Measurements from ENCODE around the gene KCNQ4.

KCNQ4 gene

GRCh38 chr1:40844887-40845878, 61.6 kb downstream of the KCNQ4 start:
- 86 to 96% methylated on average over 3 to 4 of the region's 9 CpGs for WGBS, 2 experiments (ENCODE audit: insufficient coverage in 2 of 2)

GRCh38 chr1:40845895-40846294, 62.3 kb downstream of the KCNQ4 start:
- H3K36me3 ChIP-seq (ENCODE audit: control insufficient read depth, insufficient read depth, low read length): no peaks in the 10 kb centered on the region
- no peak overlapping the region for H3K27ac ChIP-seq (ENCODE audit: low read depth, low read length, severe bottlenecking)
- peaks cover 5% of the 10 kb centered on the region for H3K4me1 ChIP-seq (ENCODE audit: control insufficient read depth, insufficient read depth, low read length, poor library complexity, severe bottlenecking)
- H3K9me3 ChIP-seq (ENCODE audit: control insufficient read depth, low read length): peaks cover 9% of the 10 kb centered on the region
- WGBS, 2 experiments (ENCODE audit: insufficient coverage in 2 of 2): no CpG with 5 or more reads among the region's 1 CpG
- no peak overlapping the region for H3K4me3 ChIP-seq (ENCODE audit: extremely low read depth, insufficient read depth, low read length, poor library complexity, severe bottlenecking)

More at GRCh38 chr1:40844887-40845878, 61.6 kb downstream of the KCNQ4 start:
- no peaks in the 10 kb centered on the region for H3K36me3 ChIP-seq (ENCODE audit: control insufficient read depth, insufficient read depth, low read length)
- H3K4me3 ChIP-seq (ENCODE audit: extremely low read depth, insufficient read depth, low read length, poor library complexity, severe bottlenecking): no peak overlapping the region
- no peak overlapping the region for H3K27ac ChIP-seq (ENCODE audit: low read depth, low read length, severe bottlenecking)
- peaks cover 5% of the 10 kb centered on the region for H3K4me1 ChIP-seq (ENCODE audit: control insufficient read depth, insufficient read depth, low read length, poor library complexity, severe bottlenecking)
- H3K9me3 ChIP-seq (ENCODE audit: control insufficient read depth, low read length): peaks cover 9% of the 10 kb centered on the region

- Histone ChIP-seq H3K27ac (ENCODE audit: low read depth, low read length, severe bottlenecking) (peak overlapping the region; percentile 65), H3K9me3 (ENCODE audit: control insufficient read depth, low read length) (peaks cover 9% of the 10 kb centered on the region), H3K36me3 (ENCODE audit: control insufficient read depth, insufficient read depth, low read length) (no peaks in the 10 kb centered on the region), H3K4me1 (ENCODE audit: control insufficient read depth, insufficient read depth, low read length, poor library complexity, severe bottlenecking) (peaks cover 5% of the 10 kb centered on the region), H3K4me3 (ENCODE audit: extremely low read depth, insufficient read depth, low read length, poor library complexity, severe bottlenecking) (no peak overlapping the region)
- 94 to 95% methylated on average over 5 of the region's 6 CpGs for WGBS, 2 experiments (ENCODE audit: insufficient coverage in 2 of 2)
These were observed 63.6 kb downstream of the KCNQ4 start for GRCh38 chr1:40847023-40847745.

GRCh38 chr1:40848530-40849189, 65.1 kb downstream of the KCNQ4 start:
- no peaks in the 10 kb centered on the region for H3K9me3 ChIP-seq (ENCODE audit: control insufficient read depth, low read length)
- no peak overlapping the region for H3K4me3 ChIP-seq (ENCODE audit: extremely low read depth, insufficient read depth, low read length, poor library complexity, severe bottlenecking)
- H3K27ac ChIP-seq (ENCODE audit: low read depth, low read length, severe bottlenecking): no peak overlapping the region
- no peaks in the 10 kb centered on the region for H3K36me3 ChIP-seq (ENCODE audit: control insufficient read depth, insufficient read depth, low read length)
- H3K4me1 ChIP-seq (ENCODE audit: control insufficient read depth, insufficient read depth, low read length, poor library complexity, severe bottlenecking): peaks cover 5% of the 10 kb centered on the region
- 50 to 54% methylated on average over 4 of the region's 6 CpGs for WGBS, 2 experiments (ENCODE audit: insufficient coverage in 2 of 2)

GRCh38 chr1:40849801-40850592, 66.4 kb downstream of the KCNQ4 start:
- no peaks in the 10 kb centered on the region for H3K36me3 ChIP-seq (ENCODE audit: control insufficient read depth, insufficient read depth, low read length)
- no peak overlapping the region for H3K27ac ChIP-seq (ENCODE audit: low read depth, low read length, severe bottlenecking)
- H3K4me1 ChIP-seq (ENCODE audit: control insufficient read depth, insufficient read depth, low read length, poor library complexity, severe bottlenecking): peaks cover 5% of the 10 kb centered on the region
- WGBS, 2 experiments (ENCODE audit: insufficient coverage in 2 of 2): 31% methylated on average over 9 to 10 of the region's 12 CpGs
- no peaks in the 10 kb centered on the region for H3K9me3 ChIP-seq (ENCODE audit: control insufficient read depth, low read length)
- no peak overlapping the region for H3K4me3 ChIP-seq (ENCODE audit: extremely low read depth, insufficient read depth, low read length, poor library complexity, severe bottlenecking)

- peaks cover 5% of the 10 kb centered on the region for H3K4me1 ChIP-seq (ENCODE audit: control insufficient read depth, insufficient read depth, low read length, poor library complexity, severe bottlenecking)
- no peak overlapping the region for H3K27ac ChIP-seq (ENCODE audit: low read depth, low read length, severe bottlenecking)
- no peaks in the 10 kb centered on the region for H3K36me3 ChIP-seq (ENCODE audit: control insufficient read depth, insufficient read depth, low read length)
- whole genome bisulfite sequencing, 2 experiments (ENCODE audit: insufficient coverage in 2 of 2): 82 to 88% methylated on average over 4 of the region's 6 CpGs
- H3K4me3 ChIP-seq (ENCODE audit: extremely low read depth, insufficient read depth, low read length, poor library complexity, severe bottlenecking): no peak overlapping the region
- H3K9me3 ChIP-seq (ENCODE audit: control insufficient read depth, low read length): no peaks in the 10 kb centered on the region
These were observed 68.1 kb downstream of the KCNQ4 start for GRCh38 chr1:40851643-40852042.

GRCh38 chr1:40853113-40853884, 69.7 kb downstream of the KCNQ4 start:
- Histone ChIP-seq H3K4me3 (ENCODE audit: extremely low read depth, insufficient read depth, low read length, poor library complexity, severe bottlenecking) (no peak overlapping the region), H3K4me1 (ENCODE audit: control insufficient read depth, insufficient read depth, low read length, poor library complexity, severe bottlenecking) (no peaks in the 10 kb centered on the region), H3K27ac (ENCODE audit: low read depth, low read length, severe bottlenecking) (no peak overlapping the region), H3K9me3 (ENCODE audit: control insufficient read depth, low read length) (no peaks in the 10 kb centered on the region), H3K36me3 (ENCODE audit: control insufficient read depth, insufficient read depth, low read length) (no peaks in the 10 kb centered on the region)
- 90 to 96% methylated on average over 9 to 11 of the region's 13 CpGs for WGBS, 2 experiments (ENCODE audit: insufficient coverage in 2 of 2)

GRCh38 chr1:40853885-40854170, 70.2 kb downstream of the KCNQ4 start:
- Histone ChIP-seq H3K27ac (ENCODE audit: low read depth, low read length, severe bottlenecking) (no peak overlapping the region), H3K36me3 (ENCODE audit: control insufficient read depth, insufficient read depth, low read length) (no peaks in the 10 kb centered on the region), H3K4me1 (ENCODE audit: control insufficient read depth, insufficient read depth, low read length, poor library complexity, severe bottlenecking) (no peaks in the 10 kb centered on the region), H3K4me3 (ENCODE audit: extremely low read depth, insufficient read depth, low read length, poor library complexity, severe bottlenecking) (no peak overlapping the region), H3K9me3 (ENCODE audit: control insufficient read depth, low read length) (no peaks in the 10 kb centered on the region)
- 88% methylated on average over 3 to 5 of the region's 5 CpGs for WGBS, 2 experiments (ENCODE audit: insufficient coverage in 2 of 2)

- H3K36me3 ChIP-seq (ENCODE audit: control insufficient read depth, insufficient read depth, low read length): no peaks in the 10 kb centered on the region
- H3K27ac ChIP-seq (ENCODE audit: low read depth, low read length, severe bottlenecking): no peak overlapping the region
- no peak overlapping the region for H3K4me3 ChIP-seq (ENCODE audit: extremely low read depth, insufficient read depth, low read length, poor library complexity, severe bottlenecking)
- peaks cover 2% of the 10 kb centered on the region for H3K4me1 ChIP-seq (ENCODE audit: control insufficient read depth, insufficient read depth, low read length, poor library complexity, severe bottlenecking)
- H3K9me3 ChIP-seq (ENCODE audit: control insufficient read depth, low read length): no peaks in the 10 kb centered on the region
- WGBS, 2 experiments (ENCODE audit: insufficient coverage in 2 of 2): 79 to 80% methylated on average over 4 to 6 of the region's 6 CpGs
These were observed 71.9 kb downstream of the KCNQ4 start for GRCh38 chr1:40855513-40855912.
